HepG2 (cell line): ENCODE measurements around the gene BACH2.

ENCODE experiments used
- MXI1 ChIP-seq: IDR thresholded peaks from 3 replicates; pipeline ENCODE4 v1.6.1; 2012; ENCODE audit warnings: low read depth, low read length, inconsistent platforms, borderline replicate concordance
- NCOA2 ChIP-seq: sonication (generic); formaldehyde crosslinking; IDR thresholded peaks from 2 replicates; pipeline ENCODE4 v1.8.0; 2022; ENCODE audit warnings: inconsistent platforms
- NR1H2 ChIP-seq: sonication (generic); formaldehyde crosslinking; IDR thresholded peaks from 2 replicates; pipeline ENCODE4 v1.8.1; 2022; ENCODE audit warnings: low read depth, missing genetic modification reagents, borderline replicate concordance
- ZNF274 ChIP-seq: sonication (generic); formaldehyde crosslinking; IDR thresholded peaks from 2 replicates; pipeline ENCODE4 v1.5.1; 2020; ENCODE audit warnings: mild to moderate bottlenecking, missing genetic modification reagents
- TF ChIP-seq, protein P1 (sequence below): sonication (generic); formaldehyde crosslinking; IDR thresholded peaks from 2 replicates; pipeline ENCODE4 v1.5.0; 2020; ENCODE audit warnings: mild to moderate bottlenecking, missing genetic modification reagents, moderate library complexity

DNA sequence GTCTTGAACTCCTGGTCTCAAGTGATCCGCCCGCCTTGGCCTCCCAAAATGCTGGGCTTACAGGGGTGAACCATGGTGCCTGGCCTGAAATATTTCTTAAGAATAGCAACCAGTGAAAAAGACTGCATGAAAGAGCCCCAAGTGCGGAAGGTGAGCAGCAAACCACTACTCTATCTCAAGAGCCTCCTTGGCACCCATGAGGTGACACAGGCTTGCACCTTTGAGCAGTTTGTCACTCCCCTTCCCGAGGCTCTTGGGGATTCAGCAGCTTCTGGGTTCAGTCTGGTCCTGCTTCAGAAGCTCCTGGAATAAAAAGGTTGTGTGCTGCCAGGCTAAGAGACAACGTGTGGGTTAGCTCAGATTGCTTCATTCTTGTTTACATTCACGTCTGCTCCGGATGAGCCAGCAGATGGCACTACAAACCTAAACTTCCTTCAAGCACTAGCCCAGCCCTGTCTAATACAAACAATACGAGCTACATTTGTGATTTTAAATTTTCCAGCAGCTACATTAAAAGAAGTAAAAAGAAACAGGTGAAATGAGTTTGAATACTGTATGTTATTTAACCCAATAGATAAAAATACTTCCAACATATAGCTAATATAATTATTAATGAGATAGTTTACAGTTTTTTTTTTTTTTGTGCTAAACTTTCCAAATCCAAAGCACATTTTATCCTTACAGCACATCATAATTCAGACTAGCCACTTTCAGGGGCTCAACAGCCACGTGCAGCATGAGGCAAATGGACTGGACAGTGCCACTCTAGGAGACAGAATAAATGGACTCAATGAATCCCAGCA is 356.2 kb downstream of the BACH2 start:
- TF ChIP-seq, protein P1, sequence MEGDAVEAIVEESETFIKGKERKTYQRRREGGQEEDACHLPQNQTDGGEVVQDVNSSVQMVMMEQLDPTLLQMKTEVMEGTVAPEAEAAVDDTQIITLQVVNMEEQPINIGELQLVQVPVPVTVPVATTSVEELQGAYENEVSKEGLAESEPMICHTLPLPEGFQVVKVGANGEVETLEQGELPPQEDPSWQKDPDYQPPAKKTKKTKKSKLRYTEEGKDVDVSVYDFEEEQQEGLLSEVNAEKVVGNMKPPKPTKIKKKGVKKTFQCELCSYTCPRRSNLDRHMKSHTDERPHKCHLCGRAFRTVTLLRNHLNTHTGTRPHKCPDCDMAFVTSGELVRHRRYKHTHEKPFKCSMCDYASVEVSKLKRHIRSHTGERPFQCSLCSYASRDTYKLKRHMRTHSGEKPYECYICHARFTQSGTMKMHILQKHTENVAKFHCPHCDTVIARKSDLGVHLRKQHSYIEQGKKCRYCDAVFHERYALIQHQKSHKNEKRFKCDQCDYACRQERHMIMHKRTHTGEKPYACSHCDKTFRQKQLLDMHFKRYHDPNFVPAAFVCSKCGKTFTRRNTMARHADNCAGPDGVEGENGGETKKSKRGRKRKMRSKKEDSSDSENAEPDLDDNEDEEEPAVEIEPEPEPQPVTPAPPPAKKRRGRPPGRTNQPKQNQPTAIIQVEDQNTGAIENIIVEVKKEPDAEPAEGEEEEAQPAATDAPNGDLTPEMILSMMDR = peak; percentile 87
- TF ChIP-seq NCOA2 (no peak), ZNF274 (CRISPR knock-in tag) (no peak), NR1H2 (CRISPR knock-in tag) (no peak), MXI1 (no peak)
